Activated T-cell treated with anti-CD3 and anti-CD28 coated beads for 1 hour (primary cell): ENCODE results near the gene LRRC45.

Experiments used
- DNase-seq: peaks from one replicate; pipeline ENCODE4 v3.0.0-alpha.2; 2020; ENCODE audit warnings: low read depth

Gene LRRC45

DNA sequence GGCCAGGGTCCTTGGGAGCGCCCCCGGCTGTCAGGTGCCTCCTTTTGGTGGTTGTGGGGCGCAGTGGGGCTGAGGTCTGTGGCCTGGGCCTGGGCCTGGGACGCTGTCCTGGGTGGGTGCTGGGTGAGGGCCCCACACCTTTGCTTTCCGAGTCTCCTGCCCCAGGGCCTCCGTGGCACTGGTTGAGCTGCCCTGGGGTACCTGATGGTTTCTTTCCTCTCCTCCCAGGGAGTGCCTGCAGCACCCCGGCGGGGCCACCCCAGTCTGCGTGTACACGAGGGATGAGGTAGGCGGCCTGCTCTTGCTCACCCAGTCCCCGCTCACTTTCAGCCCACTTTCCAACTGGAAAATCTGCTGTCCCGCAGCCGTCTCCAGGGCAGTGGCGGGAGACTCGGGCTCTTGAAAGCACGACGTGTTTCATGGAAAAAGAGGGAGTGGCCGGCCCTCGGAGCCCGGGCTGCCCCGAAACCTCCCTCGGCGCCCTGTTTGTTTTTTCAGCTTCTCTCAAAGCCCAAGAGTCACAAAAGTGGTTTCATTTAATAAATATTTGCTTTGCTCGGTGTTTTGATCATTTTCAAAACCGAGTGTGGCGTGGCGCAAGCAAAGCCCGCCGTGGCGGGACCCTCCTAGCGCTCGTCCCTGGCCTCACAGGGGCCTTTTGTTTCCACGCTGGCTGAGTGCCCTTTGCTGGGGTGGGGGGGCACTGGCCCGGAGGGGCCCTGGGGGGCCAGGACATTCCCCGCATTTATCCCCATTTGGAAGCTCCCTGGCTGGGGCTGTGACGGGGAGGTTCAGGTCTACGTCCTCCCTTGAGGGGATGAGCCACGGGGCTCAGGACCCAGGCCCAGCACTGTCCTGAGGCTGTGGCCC lies 28.3 kb upstream of the LRRC45 start:
- no peak for DNase-seq

DNA sequence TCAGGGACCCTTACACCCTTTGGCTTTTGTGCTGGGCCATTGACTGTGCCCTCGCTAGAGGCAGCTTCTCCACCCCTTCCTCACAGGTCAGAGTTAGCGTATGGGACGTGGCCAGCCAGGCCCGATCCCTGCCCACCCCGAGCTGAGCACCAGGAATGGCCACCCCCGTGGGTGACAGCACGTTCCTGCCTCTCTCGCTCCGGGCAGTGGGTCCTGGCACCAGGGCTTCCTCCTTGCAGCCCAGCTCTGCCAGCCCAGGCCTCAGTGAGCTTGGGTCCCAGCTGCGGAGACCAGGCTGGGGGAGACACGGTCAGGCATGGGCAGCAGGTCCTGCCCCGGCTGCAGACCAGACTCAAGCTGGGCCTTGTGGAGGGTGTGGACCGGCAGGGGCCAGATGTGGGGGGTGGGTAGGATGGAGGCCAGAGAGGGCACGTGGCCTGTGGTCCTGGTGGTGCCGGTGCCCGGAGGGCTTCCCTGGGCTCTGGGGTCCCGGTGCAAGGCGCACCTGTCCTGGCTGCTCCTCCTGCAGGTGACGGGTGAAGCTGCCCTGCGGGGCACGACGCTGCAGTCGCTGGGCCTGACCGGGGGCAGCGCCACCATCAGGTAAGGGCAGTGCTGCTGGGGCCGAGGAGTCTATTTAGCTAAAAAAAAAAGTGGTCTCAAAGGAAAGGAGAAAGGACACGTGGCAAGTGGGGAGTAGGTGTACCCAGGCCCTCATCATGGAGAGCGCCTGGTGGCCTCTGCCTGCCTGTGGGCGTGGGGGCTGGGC lies 27.5 kb upstream of the LRRC45 start:
- no peak for DNase-seq

DNA sequence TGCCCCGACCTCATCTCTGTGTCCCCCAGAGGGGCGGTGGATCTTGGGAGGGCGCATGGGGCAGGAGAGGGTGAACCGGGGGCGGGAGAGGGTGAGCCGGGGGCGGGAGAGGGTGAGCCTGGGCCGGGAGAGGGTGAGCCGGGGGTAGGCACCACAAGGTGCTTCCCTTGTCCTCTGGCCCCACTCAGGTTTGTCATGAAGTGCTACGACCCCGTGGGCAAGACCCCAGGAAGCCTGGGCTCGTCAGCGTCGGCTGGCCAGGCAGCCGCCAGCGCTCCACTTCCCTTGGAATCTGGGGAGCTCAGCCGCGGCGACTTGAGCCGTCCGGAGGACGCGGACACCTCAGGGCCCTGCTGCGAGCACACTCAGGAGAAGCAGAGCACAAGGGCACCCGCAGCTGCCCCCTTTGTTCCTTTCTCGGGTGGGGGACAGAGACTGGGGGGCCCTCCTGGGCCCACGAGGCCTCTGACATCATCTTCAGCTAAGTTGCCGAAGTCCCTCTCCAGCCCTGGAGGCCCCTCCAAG lies 26.8 kb upstream of the LRRC45 start:
- no peak for DNase-seq

DNA sequence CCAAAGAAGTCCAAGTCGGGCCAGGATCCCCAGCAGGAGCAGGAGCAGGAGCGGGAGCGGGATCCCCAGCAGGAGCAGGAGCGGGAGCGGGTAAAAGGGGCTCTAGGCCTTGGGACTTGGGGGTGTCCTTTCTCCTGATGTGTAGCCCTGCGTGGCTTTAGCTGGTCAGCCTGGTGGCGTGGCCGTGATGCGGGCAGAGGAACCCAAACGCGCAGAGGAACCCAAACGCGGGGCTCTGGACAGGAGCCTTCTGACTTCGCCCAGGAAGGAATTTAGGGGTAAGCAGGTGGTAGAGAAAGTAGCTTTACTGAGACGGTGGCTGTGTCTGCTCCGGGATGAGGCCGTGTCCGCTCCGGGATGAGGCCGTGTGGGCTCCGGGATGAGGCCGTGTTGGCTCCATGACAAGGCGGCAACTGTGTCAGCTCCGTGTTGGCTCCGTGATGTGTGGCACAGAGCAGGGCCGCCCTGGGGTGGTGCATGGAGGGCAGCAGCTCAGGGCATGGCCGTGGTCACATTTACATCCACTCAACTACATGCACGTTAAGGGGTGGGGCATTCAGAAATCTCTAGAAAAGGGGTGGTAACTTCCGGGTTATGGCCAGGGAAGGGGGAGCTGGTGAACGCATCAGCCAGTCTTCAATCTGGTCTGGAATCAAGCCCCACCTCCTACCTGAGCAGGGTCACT lies 26.2 kb upstream of the LRRC45 start:
- no peak for DNase-seq

DNA sequence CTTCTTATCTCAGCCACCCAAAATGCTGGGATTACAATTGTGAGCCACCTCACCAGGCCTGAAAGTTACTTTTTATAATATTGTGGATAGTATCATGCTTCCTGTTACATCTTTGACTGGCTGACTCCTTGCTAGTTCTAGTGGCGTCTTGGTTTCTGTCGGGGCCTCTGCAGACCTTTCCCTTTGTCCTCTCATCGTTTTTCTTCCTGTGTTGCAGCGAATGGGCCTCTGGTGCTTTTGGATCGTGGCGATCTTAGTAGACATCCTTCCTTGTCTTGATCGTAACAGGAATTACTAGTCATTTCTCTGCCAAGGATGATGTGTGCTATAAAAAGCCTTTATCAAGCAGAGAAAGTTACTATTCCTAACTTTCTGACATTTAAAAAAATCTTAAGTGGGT lies 24.9 kb upstream of the LRRC45 start:
- DNase-seq = no peak

DNA sequence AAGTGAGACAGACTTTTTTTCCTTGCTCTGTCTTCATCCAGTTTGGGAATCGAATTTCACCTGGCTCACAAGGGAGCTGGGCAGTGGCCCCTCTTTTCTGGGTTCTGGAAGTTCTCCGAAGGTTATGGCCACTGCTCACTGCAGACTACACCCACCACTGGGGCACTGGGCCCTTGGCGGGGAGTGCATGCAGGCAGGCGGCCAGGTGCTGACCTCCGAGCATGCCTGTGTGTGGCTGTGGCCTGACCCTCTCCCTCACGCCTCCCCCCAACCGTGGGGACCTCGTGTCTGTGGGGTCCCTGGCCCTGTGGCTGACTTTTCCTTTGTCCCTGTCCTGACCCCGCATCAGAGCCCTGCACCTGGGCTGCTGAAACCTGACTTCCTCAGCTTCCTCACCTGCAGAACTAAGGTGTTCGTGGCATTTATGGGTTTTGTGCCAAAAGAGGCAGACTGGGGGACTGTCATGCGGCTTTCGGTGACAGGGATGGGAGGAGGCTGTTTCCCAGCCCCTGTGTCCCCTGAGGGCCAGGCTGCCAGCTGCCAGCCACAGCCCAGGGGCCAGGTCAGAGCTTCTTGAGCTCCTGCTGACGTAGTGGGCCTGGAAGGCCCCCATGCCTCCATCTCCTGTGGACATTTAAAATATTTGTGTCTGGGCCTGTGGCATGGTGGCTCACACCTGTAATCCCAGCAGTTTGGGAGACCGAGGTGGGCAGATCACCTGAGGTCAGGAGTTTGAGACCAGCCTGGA lies 24.2 kb upstream of the LRRC45 start:
- no peak for DNase-seq

DNA sequence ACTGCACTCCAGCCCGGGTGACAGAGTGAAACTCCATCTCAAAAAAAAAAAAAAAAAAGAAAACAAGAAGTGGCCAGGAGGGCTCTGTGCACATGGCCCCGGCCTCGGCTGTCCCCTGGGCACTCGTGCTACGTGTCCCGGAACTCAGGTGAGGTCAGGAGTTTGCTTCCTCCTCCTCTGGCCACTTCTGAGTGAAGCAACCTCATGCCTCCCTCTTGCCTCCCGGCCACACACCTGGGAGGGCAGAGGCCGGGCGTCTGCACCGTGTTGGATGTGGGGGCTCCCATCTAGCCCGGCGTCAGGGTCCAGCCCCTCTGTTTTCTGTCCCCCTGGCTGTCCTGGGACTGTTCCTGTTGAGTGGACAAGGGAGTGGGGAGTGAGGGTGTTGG lies 23.5 kb upstream of the LRRC45 start:
- no peak for DNase-seq

DNA sequence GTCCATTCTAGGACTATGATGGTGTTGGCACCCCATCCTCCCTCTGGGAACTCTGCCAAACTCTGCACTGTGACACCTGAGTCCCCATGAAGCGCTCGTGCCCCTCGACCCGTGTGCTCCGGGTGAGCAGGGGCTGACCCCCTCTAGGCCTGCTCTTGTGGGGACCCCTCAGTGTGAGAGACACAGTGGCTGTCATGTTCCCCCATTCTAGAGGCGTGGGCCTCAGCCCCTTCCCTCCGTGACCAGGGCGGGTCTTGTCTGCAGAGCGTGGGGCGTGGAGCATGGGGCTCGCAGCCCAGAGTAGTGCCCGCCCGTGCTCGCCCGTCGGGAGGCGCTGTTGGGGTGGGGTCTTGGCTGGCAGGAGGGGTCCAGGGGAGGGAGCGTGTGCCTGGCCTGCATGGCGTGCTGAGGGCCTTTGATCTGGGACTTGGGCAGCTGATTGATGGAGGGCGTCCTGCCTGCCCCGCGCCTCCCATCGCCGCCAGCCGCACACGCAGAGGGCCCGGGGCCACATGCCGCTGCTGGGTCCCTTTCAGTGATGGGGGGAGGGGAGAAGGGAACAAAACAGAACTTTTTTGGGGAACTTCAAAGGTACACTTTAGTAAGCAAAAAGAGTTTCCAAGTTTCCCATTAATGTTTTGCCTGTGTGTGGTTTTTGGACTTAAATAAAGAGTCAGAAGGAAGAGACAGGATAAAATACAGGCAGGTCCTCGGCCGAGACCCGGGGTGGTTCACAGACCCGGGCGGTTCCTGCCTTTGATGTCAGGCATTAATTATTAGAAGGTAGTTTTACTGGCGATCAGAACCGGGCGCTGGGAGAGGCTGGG lies 22.9 kb upstream of the LRRC45 start:
- no peak for DNase-seq

DNA sequence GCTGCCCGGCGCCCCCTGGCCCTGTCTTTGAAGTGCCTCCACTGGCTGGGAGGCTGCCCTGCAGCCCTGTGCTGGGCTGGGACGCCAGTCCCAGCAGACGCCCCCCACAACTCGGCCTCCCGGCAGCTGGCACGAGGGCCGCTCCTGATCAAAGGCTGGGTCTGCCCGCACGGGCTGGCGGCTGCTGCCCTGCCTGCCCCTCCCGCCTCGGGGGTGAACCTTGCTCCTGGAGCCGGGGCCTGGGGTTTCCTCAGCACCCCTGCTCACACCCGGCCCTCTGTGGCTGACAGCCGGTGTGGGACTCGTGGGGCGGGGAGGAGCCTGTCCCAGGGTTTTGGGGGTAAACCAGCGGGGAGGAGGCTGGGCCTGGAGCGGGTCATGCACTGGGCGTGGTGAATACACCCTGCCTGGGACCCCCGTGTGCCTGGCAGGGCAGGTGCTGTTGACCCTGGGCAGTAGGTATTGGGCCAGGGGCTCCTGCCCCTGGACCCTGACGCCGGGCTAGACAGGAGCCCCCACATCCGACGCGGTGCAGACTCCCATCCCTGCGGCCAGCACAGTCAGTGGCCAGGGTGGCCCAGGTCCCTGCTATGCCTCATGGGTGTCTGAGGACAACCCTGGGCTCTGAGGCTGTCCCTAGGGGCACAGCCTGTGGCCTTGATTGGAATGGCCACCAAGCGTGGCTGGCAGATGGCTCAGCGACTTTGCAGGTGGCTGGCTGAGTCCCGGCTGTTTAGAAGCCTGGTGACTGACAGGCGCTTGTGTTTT lies 22.1 kb upstream of the LRRC45 start:
- DNase-seq = no peak

DNA sequence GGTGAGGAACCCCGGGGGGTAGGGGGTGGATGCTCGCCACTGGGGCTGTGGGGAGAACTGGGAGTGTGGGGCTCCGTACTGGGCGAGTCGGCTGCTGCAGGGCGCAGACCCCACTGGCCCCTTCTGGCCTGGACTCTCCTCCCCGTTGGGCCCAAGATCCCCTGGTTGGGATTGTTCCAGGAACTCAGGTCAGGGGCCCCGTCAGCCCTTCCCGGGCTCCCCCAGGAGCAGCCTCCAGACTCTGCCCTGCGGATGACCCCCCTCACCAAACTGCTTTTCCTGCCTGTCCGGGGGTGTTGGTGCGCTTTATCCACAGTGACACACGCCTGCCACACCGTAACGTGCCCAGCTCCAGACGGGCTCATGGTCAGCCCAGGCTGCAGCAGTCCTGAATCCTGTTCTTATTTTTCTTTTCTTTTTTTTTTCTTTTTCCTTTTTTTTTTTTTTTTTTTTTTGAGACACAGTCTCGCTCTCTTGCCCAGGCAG lies 21.5 kb upstream of the LRRC45 start:
- DNase-seq = no peak

DNA sequence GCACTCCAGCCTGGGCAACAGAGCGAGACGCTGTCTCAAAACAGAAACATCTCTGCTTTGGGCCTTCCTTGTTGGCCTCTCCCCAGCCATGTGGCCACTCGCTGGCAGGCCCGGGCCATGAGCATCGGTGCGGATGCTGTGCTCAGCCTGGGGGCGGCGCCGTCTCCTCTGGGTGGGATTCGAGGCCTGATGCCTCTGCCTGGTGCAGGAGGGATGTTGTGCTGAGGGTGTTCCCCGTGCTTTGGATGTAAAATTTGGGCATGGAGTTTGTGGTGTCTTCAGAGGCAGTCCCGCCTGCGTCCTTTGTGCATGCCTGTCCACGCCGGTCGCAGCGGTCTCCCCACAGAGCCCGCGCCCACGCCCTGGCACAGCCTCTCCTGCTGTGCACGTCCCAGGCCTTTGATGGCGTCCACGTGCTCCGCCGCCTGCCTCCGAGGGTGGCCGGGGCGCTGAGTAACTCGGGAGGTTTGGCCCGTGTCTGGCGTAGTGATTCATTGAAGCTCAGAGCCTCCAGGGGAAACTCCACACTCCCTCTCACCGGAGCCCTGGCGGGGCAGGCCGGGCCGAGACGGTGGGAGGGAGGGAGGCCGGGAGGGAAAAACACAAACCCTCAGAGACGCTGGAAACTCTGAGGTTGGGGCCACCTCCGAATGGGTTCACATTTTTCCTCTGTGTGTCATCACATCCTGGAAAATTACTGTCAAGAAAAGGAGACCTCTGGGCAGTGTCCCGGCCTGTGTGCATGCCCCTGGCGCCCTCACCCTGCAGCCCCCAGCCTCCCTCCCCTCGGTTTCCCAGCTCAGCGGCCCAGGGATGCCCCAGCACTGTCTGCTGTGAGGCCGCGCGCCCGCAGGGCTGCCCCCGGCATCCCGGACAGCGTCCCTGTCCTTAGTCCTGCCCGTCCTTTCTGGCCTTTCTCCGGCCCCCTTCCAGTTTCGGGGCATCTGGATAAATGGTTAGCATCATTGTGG lies 19.4 kb upstream of the LRRC45 start:
- no peak for DNase-seq

DNA sequence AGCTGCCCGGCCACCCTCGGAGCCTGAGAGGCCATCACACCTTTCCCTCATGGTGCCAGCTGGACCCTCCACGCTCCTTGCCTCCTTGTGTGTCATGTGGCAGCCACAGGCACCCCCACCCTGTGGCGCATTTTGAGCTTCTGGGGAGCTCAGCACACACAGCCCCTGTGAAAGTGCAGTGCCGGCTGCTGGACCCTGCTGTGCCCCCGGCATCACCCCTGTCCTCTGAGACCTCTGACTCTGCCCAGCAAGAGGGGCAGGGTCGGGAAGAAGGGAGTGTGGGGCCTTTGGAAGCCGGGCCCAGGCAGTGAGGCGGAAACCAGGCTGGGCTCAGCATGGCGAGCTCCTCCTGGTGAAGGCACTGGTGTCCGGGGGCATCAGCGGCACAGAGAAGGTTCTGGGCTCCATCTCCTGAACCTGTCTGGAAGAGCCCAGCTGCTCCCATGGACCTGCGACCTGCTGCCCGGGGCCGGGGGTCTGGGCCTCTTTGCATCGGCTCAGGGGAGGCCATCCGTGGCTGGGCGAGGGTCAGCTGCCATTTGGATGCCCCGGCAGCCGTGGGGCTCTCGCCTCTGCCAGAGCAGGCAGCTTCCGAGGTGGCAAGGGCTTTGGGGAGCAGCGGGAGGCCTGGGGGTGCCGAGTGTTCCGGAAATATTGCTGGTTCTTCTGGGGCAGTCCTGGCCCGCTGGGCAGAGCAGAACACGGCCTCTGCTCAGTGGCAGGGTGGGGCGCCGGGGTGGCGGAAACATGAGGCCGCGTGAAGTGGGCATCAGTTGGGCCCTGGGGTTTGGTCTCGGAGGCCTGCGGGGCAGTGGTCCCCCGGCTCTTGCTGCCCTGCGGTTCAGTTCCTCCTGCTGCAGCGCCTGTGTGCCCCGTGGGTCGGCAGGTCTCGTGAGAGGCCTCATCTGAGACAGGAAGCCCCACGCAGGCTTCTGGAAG lies 18.3 kb upstream of the LRRC45 start:
- DNase-seq = no peak

DNA sequence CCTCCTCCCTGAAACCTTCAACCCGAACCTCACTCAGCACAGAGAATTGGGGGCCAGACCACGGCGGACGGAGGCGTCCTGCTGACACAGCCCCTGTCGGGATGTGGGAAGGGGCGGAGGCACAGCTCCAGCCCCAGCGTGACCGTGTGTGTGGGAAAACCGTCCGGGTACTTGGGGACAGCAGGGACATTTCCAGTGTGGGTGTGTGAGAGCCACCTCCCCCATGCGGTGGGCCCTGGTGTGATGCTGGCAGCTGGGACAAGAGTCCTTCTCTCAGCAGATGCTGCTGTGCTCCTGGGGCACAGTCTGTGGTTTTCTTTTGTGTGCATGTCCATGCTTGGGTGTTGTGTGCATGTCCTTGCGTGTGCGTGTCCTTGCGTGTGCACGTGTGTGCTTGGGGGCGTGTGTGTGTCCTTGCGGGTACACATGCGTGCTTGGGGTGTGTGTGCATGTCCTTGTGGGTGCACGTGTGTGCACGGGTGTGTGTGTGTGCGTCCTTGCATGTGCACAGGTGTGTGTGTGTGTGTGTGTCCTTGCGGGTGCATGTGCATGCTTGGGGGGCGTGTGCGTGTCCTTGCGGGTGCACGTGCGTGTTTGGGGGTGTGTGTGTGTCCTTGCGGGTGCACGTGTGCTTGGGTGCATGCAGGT lies 17.3 kb upstream of the LRRC45 start:
- no peak for DNase-seq

DNA sequence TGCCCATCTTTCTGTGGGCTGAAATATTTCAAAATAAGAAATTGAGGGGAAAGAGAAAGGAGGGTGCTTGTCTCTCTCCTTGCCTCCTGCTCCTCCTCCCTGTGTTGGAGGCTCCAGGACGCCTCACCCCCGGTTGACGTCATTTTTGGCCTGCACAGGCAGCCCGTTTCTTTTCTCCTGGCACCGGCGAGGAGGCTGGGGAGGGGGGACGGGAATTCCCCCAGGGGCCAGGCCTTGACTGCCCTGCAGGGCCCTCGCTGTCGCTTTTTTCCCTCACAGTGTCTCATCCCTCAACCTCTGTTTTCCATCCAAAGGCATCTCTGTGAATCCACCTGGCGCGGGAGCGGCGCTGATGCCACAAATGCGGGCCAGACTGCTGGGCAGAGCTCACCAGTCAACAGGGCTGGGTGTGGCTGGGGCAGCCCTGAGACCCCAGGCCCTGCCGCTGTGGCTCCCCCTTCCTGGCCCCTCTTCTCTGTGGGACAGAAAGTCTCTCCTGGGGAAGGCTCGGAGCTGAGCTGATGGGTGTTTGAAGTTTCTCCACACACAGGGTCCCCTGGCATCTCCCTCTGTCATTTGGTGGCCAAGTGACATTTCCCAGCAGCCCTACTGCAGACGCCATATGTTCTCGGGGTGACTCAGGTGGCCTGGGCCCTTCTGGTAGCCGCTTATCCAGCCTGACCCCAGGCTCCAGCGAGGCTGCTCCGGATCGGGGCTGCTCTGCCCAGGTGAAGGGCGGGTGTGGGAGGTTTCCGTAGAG lies 16.5 kb upstream of the LRRC45 start:
- no peak for DNase-seq

DNA sequence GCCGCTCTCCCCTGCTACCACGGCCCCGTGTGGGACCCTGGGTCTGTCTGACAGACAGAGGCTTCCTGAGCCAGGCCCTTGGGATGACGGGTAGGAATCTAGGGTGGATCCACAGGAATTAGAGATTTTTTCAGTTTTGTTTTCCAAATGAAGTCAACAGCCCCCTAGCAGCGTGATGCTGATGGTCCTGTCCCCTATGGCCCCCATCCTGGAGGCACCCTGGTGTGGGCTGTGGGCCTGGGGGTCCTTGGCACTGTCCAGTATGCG lies 15.9 kb upstream of the LRRC45 start:
- DNase-seq = no peak

DNA sequence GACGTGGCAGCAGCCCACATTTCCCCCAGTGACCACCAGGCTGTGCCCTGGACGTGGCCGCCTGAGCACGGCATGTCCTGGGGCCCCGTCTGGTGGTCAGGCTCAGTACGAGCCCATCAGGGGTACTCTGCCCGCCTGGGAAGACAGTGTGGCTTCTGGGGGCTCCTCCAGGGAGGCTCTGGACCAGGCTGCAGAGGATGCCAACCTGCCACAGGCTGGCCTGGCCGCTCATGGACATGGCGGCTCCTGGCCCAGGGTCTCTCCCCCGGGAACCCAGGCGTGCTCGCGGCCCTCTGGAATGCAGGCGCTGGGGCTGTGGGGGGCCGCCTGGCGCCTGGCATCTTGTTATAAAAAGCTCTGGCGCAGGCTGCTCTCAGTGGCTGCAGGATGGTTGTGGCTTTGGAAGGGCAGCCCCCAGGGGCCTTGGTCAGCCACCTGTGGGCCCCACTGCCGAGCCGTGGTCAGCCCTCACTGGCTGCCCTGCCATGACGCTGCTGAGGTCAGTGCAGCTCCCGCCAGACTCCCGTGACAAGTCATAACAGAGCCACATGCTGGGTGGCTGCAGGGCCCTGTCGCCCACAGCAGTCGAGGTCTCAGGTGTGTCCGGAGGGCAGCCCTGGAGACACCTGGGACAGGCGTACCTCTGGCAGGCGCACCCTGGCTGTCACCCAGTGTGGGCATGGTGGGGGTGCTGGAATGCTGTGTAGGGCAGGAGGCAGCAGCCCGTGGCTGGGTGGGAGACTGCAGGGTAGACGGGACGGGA lies 15.4 kb upstream of the LRRC45 start:
- no peak for DNase-seq
